DMS79 treated with DMSO at 0.1 percent for 48 hours (cell line): Measurements from ENCODE around the gene GOLM1.
A peak's percentile ranks its signal among the peaks of the same experiment; 100 is the strongest.
"Not testable (repeated sequence)": the region's sequence is repeated elsewhere in the genome, so short reads cannot be mapped to it uniquely, and the experiment has no call there.

ENCODE experiments used
- DNase-seq: peaks from one replicate; lab custom pipeline; 2025; lab: John Stamatoyannopoulos, UW

GOLM1 gene

GRCh38 chr9:86098824-86099700, at the start of gene GOLM1:
TSS of gene GOLM1 (minus strand) at chr9:86099558. CDS start at chr9:86079320, 20,238 bp downstream.
- DNase-seq = no peak

GRCh38 chr9:86146671-86147070, 47.3 kb upstream of the GOLM1 start:
- not testable (repeated sequence) for DNase-seq

- DNase-seq = not testable (repeated sequence)
Measured at GRCh38 chr9:86145960-86146359, 46.6 kb upstream of the GOLM1 start.

GRCh38 chr9:86142973-86143372, 43.6 kb upstream of the GOLM1 start:
- DNase-seq = no peak

- DNase-seq = no peak
Measured at GRCh38 chr9:86141843-86142242, 42.5 kb upstream of the GOLM1 start.

GRCh38 chr9:86135371-86135770, 36.0 kb upstream of the GOLM1 start:
- DNase-seq = no peak

- DNase-seq = no peak
Measured at GRCh38 chr9:86134361-86134760, 35.0 kb upstream of the GOLM1 start.

- DNase-seq = no peak
Measured at GRCh38 chr9:86128235-86128822, 29.0 kb upstream of the GOLM1 start.

- DNase-seq = peak; percentile 77
Measured at GRCh38 chr9:86126998-86127972, 27.9 kb upstream of the GOLM1 start.

- no peak for DNase-seq
Measured at GRCh38 chr9:86122311-86122710, 23.0 kb upstream of the GOLM1 start.

- no peak for DNase-seq
Measured at GRCh38 chr9:86119457-86119856, 20.1 kb upstream of the GOLM1 start.

- DNase-seq = no peak
Measured at GRCh38 chr9:86116425-86116824, 17.1 kb upstream of the GOLM1 start.

GRCh38 chr9:86115886-86116285, 16.5 kb upstream of the GOLM1 start:
- no peak for DNase-seq

- no peak for DNase-seq
Measured at GRCh38 chr9:86112057-86112456, 12.7 kb upstream of the GOLM1 start.

GRCh38 chr9:86102626-86103025, 3.3 kb upstream of the GOLM1 start:
- DNase-seq = no peak

GRCh38 chr9:86099701-86100364, 475 bp upstream of the GOLM1 start:
- DNase-seq = no peak

- DNase-seq = no peak
Measured at GRCh38 chr9:86097510-86098224, 1.7 kb downstream of the GOLM1 start.

- no peak for DNase-seq
Measured at GRCh38 chr9:86096386-86096785, 3.0 kb downstream of the GOLM1 start.

- DNase-seq = no peak
Measured at GRCh38 chr9:86093788-86094555, 5.4 kb downstream of the GOLM1 start.

- DNase-seq = no peak
Measured at GRCh38 chr9:86091477-86091876, 7.9 kb downstream of the GOLM1 start.
